Colon (tissue), 2 donors: ENCODE measurements around the gene MMAB.

Source experiments
- FAIRE-seq: peaks from 2 replicates; lab custom pipeline; 2012; peaks lifted over from hg19 to GRCh38; lab: Jason Lieb, UNC
- donor health status: control.
- donor health status: control.

Gene MMAB

DNA sequence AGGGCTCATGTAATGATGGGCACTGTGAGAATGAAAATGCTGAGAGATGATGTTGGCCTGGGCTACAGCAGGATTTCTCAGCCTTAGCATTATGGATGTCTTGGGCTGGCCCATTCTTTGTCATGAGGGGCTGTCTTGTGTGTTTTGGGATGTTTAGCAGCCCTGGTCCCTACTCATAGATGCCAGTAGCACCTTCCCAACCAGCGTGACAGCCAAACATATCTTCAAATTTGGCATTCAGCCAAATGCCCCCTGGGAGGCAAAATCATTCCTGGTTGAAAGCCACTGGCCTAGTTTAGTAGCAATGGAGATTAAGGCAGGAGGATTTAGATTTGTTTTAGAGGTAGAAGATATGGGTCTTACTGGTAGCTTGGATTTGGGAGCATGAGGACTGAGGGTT, 69.2 kb downstream of the MMAB start:
- FAIRE-seq: no peak
